Measurements from ENCODE around the gene CEMIP. TPM values are rescaled to one million over a fixed set of nuclear protein-coding genes. Genes with fewer than 3 reads are reported as not detected.
A peak's percentile ranks its signal among the peaks of the same experiment; 100 is the strongest.

Gene CEMIP
- total RNA-seq, 2 donors from 2014 or later = 2.2 TPM; not detected in 1

GRCh38 chr15:80971143-80971542 is 192.0 kb downstream of the CEMIP start:
- Mint-ChIP-seq H3K9me3 (no peaks in the 10 kb centered on the region), H3K36me3 (ENCODE audit: low read depth) (peaks cover 35% of the 10 kb centered on the region), H3K27me3 (ENCODE audit: insufficient read depth) (no peaks in the 10 kb centered on the region), H3K4me3 (no peak overlapping the region), H3K27ac (peak overlapping the region; percentile 53), H3K4me1 (peaks cover 27% of the 10 kb centered on the region)
- Histone ChIP-seq H3K4me3 (ENCODE audit: low read length) (peak overlapping the region; percentile 11), H3K27ac (ENCODE audit: low read depth, low read length) (no peak overlapping the region), H3K9me3 (ENCODE audit: control insufficient read depth, low read length) (no peaks in the 10 kb centered on the region), H3K36me3 (ENCODE audit: control insufficient read depth, insufficient read depth, low read length) (peaks cover 44% of the 10 kb centered on the region), H3K4me1 (ENCODE audit: control insufficient read depth, insufficient read depth, low read length) (peaks cover 13% of the 10 kb centered on the region), H3K9ac (ENCODE audit: extremely low read depth, low read length, poor library complexity, severe bottlenecking) (no peak overlapping the region), H3K27me3 (ENCODE audit: control insufficient read depth, insufficient read depth, low read length, poor library complexity, severe bottlenecking) (no peaks in the 10 kb centered on the region)
- no peak for TF ChIP-seq CTCF (conservative IDR thresholded peaks at IDR 0.05)
- no peak for DNase-seq
- 44 to 55% methylated on average over 1 to 2 of the region's 2 CpGs for WGBS, 2 experiments (ENCODE audit: insufficient coverage in 1 of 2, insufficient read length in 1 of 2)

DNA sequence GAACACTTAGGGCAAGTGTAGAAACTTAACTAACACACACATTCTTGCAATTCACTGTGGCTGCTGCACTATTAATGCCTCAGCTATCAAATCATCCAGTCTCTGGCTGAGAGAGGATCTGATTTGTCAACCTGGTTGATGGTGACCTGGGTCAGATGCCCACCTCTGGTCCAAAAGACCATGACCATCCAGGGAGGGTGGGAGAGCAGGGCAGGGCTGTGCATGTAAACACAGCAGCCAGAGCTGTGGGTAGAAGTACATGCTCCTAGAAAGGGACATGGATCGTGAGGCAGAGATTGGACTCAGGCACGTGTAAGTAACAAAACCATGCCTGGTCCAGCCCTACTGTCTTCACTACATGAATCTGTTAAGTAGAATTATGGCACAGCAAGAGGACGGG is 193.1 kb downstream of the CEMIP start:
- peaks cover 42% of the 10 kb centered on the region for H3K36me3 Mint-ChIP-seq (ENCODE audit: low read depth)
- H3K27me3 ChIP-seq (ENCODE audit: control insufficient read depth, insufficient read depth, low read length, poor library complexity, severe bottlenecking) = no peaks in the 10 kb centered on the region
- no peak overlapping the region for H3K27ac Mint-ChIP-seq
- H3K4me3 Mint-ChIP-seq = no peak overlapping the region
- no peak overlapping the region for H3K9ac ChIP-seq (ENCODE audit: extremely low read depth, low read length, poor library complexity, severe bottlenecking)
- 98 to 100% methylated on average over 3 of the region's 3 CpGs for WGBS, 2 experiments (ENCODE audit: insufficient coverage in 1 of 2, insufficient read length in 1 of 2)
- peaks cover 43% of the 10 kb centered on the region for H3K36me3 ChIP-seq (ENCODE audit: control insufficient read depth, insufficient read depth, low read length)
- no peaks in the 10 kb centered on the region for H3K27me3 Mint-ChIP-seq (ENCODE audit: insufficient read depth)
- H3K9me3 ChIP-seq (ENCODE audit: control insufficient read depth, low read length) = no peaks in the 10 kb centered on the region
- H3K4me3 ChIP-seq (ENCODE audit: low read length) = no peak overlapping the region
- peaks cover 33% of the 10 kb centered on the region for H3K4me1 Mint-ChIP-seq
- peaks cover 13% of the 10 kb centered on the region for H3K4me1 ChIP-seq (ENCODE audit: control insufficient read depth, insufficient read depth, low read length)
- H3K9me3 Mint-ChIP-seq = no peaks in the 10 kb centered on the region
- H3K27ac ChIP-seq (ENCODE audit: low read depth, low read length) = no peak overlapping the region
- TF ChIP-seq CTCF (conservative IDR thresholded peaks at IDR 0.05) = no peak
- DNase-seq = no peak

- H3K4me1 ChIP-seq (ENCODE audit: control insufficient read depth, insufficient read depth, low read length) = peaks cover 5% of the 10 kb centered on the region
- Mint-ChIP-seq H3K9me3 (no peaks in the 10 kb centered on the region), H3K4me1 (peaks cover 41% of the 10 kb centered on the region), H3K36me3 (ENCODE audit: low read depth) (peaks cover 42% of the 10 kb centered on the region), H3K4me3 (no peak overlapping the region), H3K27me3 (ENCODE audit: insufficient read depth) (no peaks in the 10 kb centered on the region), H3K27ac (no peak overlapping the region)
- TF ChIP-seq CTCF (conservative IDR thresholded peaks at IDR 0.05) = no peak
- H3K27me3 ChIP-seq (ENCODE audit: control insufficient read depth, insufficient read depth, low read length, poor library complexity, severe bottlenecking) = no peaks in the 10 kb centered on the region
- H3K36me3 ChIP-seq (ENCODE audit: control insufficient read depth, insufficient read depth, low read length) = peaks cover 51% of the 10 kb centered on the region
- 94 to 100% methylated on average over 1 to 4 of the region's 4 CpGs for WGBS, 2 experiments (ENCODE audit: insufficient coverage in 1 of 2, insufficient read length in 1 of 2)
- no peaks in the 10 kb centered on the region for H3K9me3 ChIP-seq (ENCODE audit: control insufficient read depth, low read length)
- H3K27ac ChIP-seq (ENCODE audit: low read depth, low read length) = no peak overlapping the region
- no peak overlapping the region for H3K4me3 ChIP-seq (ENCODE audit: low read length)
- no peak for DNase-seq
- H3K9ac ChIP-seq (ENCODE audit: extremely low read depth, low read length, poor library complexity, severe bottlenecking) = no peak overlapping the region
Measured at GRCh38 chr15:80974914-80975313, 195.7 kb downstream of the CEMIP start.
